DOHH2 (cell line): Measurements from ENCODE around the gene BAD.

Experiments
- H3F3A ChIP-seq: fragments of 200-600 bp; sonication (generic), shearing (Covaris generic); 2 replicates; pipeline ENCODE4 v1.6.0; 2016; ENCODE audit warnings: antibody characterized with exemption, mild to moderate bottlenecking; ENCODE audit not compliant: control insufficient read depth, insufficient read depth
- H3K27ac ChIP-seq: fragments of 200-600 bp; sonication (generic); 2 replicates; pipeline ENCODE4 v1.5.1; 2014; ENCODE audit warnings: low read depth, mild to moderate bottlenecking, low read length, moderate library complexity
- H3K27me3 ChIP-seq: fragments of 200-600 bp; sonication (generic); 2 replicates; pipeline ENCODE4 v1.6.1; 2014; ENCODE audit warnings: mild to moderate bottlenecking, low read length, mixed read lengths; ENCODE audit not compliant: control insufficient read depth
- H3K36me3 ChIP-seq: fragments of 200-600 bp; sonication (generic); 2 replicates; pipeline ENCODE4 v1.6.1; 2014; ENCODE audit warnings: mild to moderate bottlenecking, low read length, moderate library complexity, mixed read lengths; ENCODE audit not compliant: control insufficient read depth
- H3K4me1 ChIP-seq: fragments of 200-600 bp; sonication (generic); 2 replicates; pipeline ENCODE4 v1.6.1; 2014; ENCODE audit warnings: mild to moderate bottlenecking, low read length, mixed read lengths; ENCODE audit not compliant: control insufficient read depth
- H3K4me2 ChIP-seq: fragments of 200-600 bp; sonication (generic); 2 replicates; pipeline ENCODE4 v1.6.0; 2014; ENCODE audit warnings: mild to moderate bottlenecking, low read length, moderate library complexity
- H3K4me3 ChIP-seq: fragments of 200-600 bp; sonication (generic); 2 replicates; pipeline ENCODE4 v1.5.1; 2014; ENCODE audit warnings: mild to moderate bottlenecking, low read length, mixed read lengths
- H3K79me2 ChIP-seq: fragments of 200-600 bp; sonication (generic); 2 replicates; pipeline ENCODE4 v1.6.1; 2014; ENCODE audit warnings: mild to moderate bottlenecking, low read length, mixed read lengths; ENCODE audit not compliant: control insufficient read depth
- H3K9me2 ChIP-seq: fragments of 200-600 bp; sonication (generic); replicated peaks from 2 replicates; pipeline ENCODE4 v1.6.1; 2014; ENCODE audit warnings: mild to moderate bottlenecking, low read length, mixed read lengths; ENCODE audit not compliant: control insufficient read depth
- H3K9me3 ChIP-seq: fragments of 200-600 bp; sonication (generic); 2 replicates; pipeline ENCODE4 v1.6.1; 2014; ENCODE audit warnings: antibody characterized with exemption, low read length, mixed read lengths; ENCODE audit not compliant: control insufficient read depth, insufficient read depth
- H4K20me1 ChIP-seq: fragments of 200-600 bp; sonication (generic); 2 replicates; pipeline ENCODE4 v1.6.0; 2014; ENCODE audit warnings: low read depth, mild to moderate bottlenecking, antibody characterized with exemption, low read length, moderate library complexity; ENCODE audit not compliant: control insufficient read depth, insufficient read depth
- EZH2phosphoT487 ChIP-seq: fragments of 200-600 bp; sonication (generic); IDR thresholded peaks from 2 replicates; pipeline ENCODE4 v1.6.1; 2017; ENCODE audit warnings: borderline replicate concordance, mild to moderate bottlenecking, antibody characterized with exemption, low read length, moderate library complexity, mixed read lengths
- TF ChIP-seq, protein P1 (sequence below): fragments of 200-600 bp; sonication (generic); IDR thresholded peaks from one replicate; pipeline ENCODE4 v1.5.1; 2014; ENCODE audit warnings: antibody characterized with exemption, mild to moderate bottlenecking, low read depth, low read length; ENCODE audit not compliant: poor library complexity, severe bottlenecking

Gene BAD

DNA sequence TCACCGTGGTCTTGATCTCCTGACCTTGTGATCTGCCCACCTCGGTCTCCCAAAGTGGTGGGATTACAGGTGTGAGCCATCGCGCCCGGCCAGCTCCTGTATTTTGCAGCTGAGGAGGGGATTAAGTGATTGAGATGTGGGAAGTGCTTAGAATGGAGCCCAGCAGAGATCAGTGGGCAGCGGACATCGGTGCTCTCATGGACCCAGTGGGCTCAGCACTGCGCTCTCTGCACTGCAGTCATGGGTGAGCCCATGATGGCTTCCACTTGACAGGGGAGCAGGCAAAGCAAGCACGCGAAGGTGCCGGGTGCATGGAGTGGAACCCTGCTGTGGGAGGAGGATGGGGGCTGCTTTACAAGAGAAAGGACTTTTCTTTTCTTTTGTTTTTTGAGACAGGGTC lies 46.4 kb upstream of the BAD start:
- H3K4me3 ChIP-seq = no peak overlapping the region
- H3K36me3 ChIP-seq = peaks cover 6% of the 10 kb centered on the region; the same call in 1 of the 2 replicates
- TF ChIP-seq, protein P1, sequence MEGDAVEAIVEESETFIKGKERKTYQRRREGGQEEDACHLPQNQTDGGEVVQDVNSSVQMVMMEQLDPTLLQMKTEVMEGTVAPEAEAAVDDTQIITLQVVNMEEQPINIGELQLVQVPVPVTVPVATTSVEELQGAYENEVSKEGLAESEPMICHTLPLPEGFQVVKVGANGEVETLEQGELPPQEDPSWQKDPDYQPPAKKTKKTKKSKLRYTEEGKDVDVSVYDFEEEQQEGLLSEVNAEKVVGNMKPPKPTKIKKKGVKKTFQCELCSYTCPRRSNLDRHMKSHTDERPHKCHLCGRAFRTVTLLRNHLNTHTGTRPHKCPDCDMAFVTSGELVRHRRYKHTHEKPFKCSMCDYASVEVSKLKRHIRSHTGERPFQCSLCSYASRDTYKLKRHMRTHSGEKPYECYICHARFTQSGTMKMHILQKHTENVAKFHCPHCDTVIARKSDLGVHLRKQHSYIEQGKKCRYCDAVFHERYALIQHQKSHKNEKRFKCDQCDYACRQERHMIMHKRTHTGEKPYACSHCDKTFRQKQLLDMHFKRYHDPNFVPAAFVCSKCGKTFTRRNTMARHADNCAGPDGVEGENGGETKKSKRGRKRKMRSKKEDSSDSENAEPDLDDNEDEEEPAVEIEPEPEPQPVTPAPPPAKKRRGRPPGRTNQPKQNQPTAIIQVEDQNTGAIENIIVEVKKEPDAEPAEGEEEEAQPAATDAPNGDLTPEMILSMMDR = no peak
- TF ChIP-seq EZH2phosphoT487 = no peak
- no peak overlapping the region for H3K27ac ChIP-seq
- H3K79me2 ChIP-seq = no peaks in the 10 kb centered on the region
- no peaks in the 10 kb centered on the region for H3K27me3 ChIP-seq
- peaks cover 3% of the 10 kb centered on the region; the same call in 1 of the 2 replicates for H4K20me1 ChIP-seq
- H3K4me1 ChIP-seq = peaks cover 27% of the 10 kb centered on the region
- H3K4me2 ChIP-seq = no peak overlapping the region
- peaks cover 11% of the 10 kb centered on the region for H3F3A ChIP-seq
- H3K9me2 ChIP-seq = no peaks in the 10 kb centered on the region
- H3K9me3 ChIP-seq = no peaks in the 10 kb centered on the region

DNA sequence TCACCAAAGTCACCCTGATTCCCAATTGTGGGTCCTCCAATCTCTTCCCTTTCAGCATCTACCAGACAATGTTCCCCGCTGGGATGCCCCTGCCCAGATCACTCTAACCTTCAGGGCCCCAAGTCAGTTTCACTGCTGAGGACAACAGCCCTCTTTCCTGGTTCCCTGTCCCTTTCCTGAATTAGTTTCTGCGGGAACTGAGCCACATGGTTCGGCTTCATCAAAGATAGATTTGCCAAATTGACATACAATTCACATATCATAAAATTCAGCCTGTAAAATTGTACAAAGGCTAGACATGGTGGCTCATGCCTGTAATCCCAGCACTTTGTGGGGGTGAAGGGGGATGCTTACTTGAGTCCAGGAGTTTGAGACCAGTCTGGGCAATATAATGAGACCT lies 43.5 kb upstream of the BAD start:
- H3K4me3 ChIP-seq = no peak overlapping the region
- TF ChIP-seq, protein P1 = no peak
- no peak for TF ChIP-seq EZH2phosphoT487
- no peaks in the 10 kb centered on the region for H3K9me2 ChIP-seq
- H3K4me2 ChIP-seq = no peak overlapping the region
- peaks cover under 1% of the 10 kb centered on the region; the same call in 1 of the 2 replicates for H3K36me3 ChIP-seq
- H3K79me2 ChIP-seq = no peaks in the 10 kb centered on the region
- H3K4me1 ChIP-seq = peaks cover 14% of the 10 kb centered on the region
- no peak overlapping the region for H3K27ac ChIP-seq
- no peaks in the 10 kb centered on the region for H4K20me1 ChIP-seq
- no peaks in the 10 kb centered on the region for H3K27me3 ChIP-seq
- H3K9me3 ChIP-seq = no peaks in the 10 kb centered on the region
- H3F3A ChIP-seq = peaks cover 7% of the 10 kb centered on the region; the same call in 1 of the 2 replicates

DNA sequence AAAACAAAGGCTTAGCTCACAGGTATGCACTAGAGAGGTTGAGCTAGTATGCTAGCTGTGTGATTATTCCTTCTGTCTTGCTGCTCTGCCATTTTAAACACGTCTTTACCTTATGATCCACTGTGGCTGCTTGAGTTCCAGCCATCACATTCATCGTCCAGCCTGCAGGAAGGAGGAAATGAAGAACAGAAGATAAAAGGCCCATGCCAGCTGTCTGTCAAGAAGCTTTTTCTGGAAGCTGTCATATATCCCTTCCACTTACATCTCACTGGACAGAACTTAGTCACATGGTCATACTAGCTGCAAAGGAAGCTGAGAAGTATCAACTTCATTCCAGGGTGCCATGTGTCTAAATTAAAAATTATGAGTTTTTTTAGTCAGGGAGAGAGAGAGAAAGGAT lies 42.9 kb upstream of the BAD start:
- Histone ChIP-seq H3K4me3 (no peak overlapping the region), H4K20me1 (no peaks in the 10 kb centered on the region), H3K27ac (no peak overlapping the region), H3K27me3 (no peaks in the 10 kb centered on the region), H3K79me2 (no peaks in the 10 kb centered on the region), H3K4me1 (peaks cover 12% of the 10 kb centered on the region), H3K9me2 (no peaks in the 10 kb centered on the region), H3K9me3 (no peaks in the 10 kb centered on the region), H3K4me2 (no peak overlapping the region), H3K36me3 (peaks cover 7% of the 10 kb centered on the region; the same call in 1 of the 2 replicates), H3F3A (peaks cover 7% of the 10 kb centered on the region; the same call in 1 of the 2 replicates)
- TF ChIP-seq, protein P1 = no peak
- no peak for TF ChIP-seq EZH2phosphoT487
